ENCODE data around the gene USP43. TPM values are rescaled to one million over a fixed set of nuclear protein-coding genes. Genes with fewer than 3 reads are reported as not detected.
"Not testable (repeated sequence)": the region's sequence is repeated elsewhere in the genome, so short reads cannot be mapped to it uniquely, and the experiment has no call there.

USP43 gene
- total RNA-seq, 4 donors from 2014 or later = 0.20 to 0.84 (median 0.26) TPM

GRCh38 chr17:9661027-9661426 lies 15.7 kb downstream of the USP43 start:
- Histone ChIP-seq H3K4me3 (no peak overlapping the region), H3K27me3 (no peaks in the 10 kb centered on the region), H3K27ac (no peak overlapping the region), H3K9me3 (peaks cover 0 to 20% (median 0%) of the 10 kb centered on the region in 4 donors), H3K36me3 (no peaks in the 10 kb centered on the region), H3K4me1 (no peaks in the 10 kb centered on the region)
- DNase-seq (ENCODE audit: low spot score in 2 of 2) = no peak
- TF ChIP-seq CTCF (IDR thresholded peaks at IDR 0.05) (no peak), POLR2A (IDR thresholded peaks at IDR 0.05) (no peak), EP300 (IDR thresholded peaks at IDR 0.05) (no peak)
- 88 to 93% methylated on average over 2 of the region's 2 CpGs for WGBS, 2 donors

- H3K27me3 ChIP-seq; H3K4me3 ChIP-seq; H3K27ac ChIP-seq; DNase-seq (ENCODE audit: low spot score in 2 of 2); H3K36me3 ChIP-seq; H3K4me1 ChIP-seq: not testable (repeated sequence)
- H3K9me3 ChIP-seq = peaks cover 0 to 20% (median 0%) of the 10 kb centered on the region in 4 donors
- WGBS, 2 donors = 90 to 93% methylated on average over 11 of the region's 11 CpGs
Measured at GRCh38 chr17:9663511-9663910, 18.2 kb downstream of the USP43 start.

DNA sequence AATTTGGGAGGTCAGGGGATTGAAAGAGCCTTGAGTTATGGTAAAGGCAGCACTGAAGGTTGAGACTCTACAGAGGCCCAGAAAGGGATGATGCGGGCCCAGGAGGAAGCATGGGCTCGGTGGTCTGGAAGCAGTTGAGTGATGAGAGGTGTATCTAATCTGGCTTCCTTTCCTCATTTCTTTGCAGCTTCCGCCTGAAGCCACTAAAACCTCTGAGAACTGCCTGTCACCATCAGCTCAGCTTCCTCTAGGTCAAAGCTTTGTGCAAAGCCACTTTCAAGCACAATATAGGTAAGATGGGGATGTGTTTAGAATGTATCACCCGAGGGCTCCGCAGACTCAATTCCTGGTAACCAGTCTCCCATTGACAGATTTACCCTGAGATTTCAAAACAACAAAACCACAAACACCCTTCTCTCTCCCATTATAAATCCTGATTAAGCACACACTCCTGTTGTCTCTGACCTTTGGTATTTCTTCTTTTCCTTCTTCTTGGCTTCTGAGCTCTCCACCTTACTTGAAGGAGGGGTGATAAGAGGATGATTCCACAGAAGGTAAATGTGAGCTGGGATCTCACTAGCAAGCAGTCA lies 21.2 kb downstream of the USP43 start:
- no peak for DNase-seq (ENCODE audit: low spot score in 2 of 2)
- TF ChIP-seq POLR2A (IDR thresholded peaks at IDR 0.05) (no peak), CTCF (IDR thresholded peaks at IDR 0.05) (no peak), EP300 (IDR thresholded peaks at IDR 0.05) (no peak)
- WGBS, 2 donors = 82 to 83% methylated on average over 5 of the region's 5 CpGs
- Histone ChIP-seq H3K4me3 (no peak overlapping the region), H3K27me3 (no peaks in the 10 kb centered on the region), H3K36me3 (no peaks in the 10 kb centered on the region), H3K9me3 (peaks cover 0 to 13% (median 0%) of the 10 kb centered on the region in 4 donors), H3K27ac (no peak overlapping the region), H3K4me1 (no peaks in the 10 kb centered on the region)

GRCh38 chr17:9668517-9668916 lies 23.2 kb downstream of the USP43 start:
- Histone ChIP-seq H3K27me3 (no peaks in the 10 kb centered on the region), H3K27ac (no peak overlapping the region), H3K4me1 (no peaks in the 10 kb centered on the region), H3K36me3 (no peaks in the 10 kb centered on the region), H3K9me3 (peaks cover 0 to 13% (median 0%) of the 10 kb centered on the region in 4 donors), H3K4me3 (no peak overlapping the region)
- TF ChIP-seq EP300 (IDR thresholded peaks at IDR 0.05) (no peak), POLR2A (IDR thresholded peaks at IDR 0.05) (no peak), CTCF (IDR thresholded peaks at IDR 0.05) (no peak)
- 71 to 84% methylated on average over 6 of the region's 6 CpGs for WGBS, 2 donors
- DNase-seq (ENCODE audit: low spot score in 2 of 2) = no peak

DNA sequence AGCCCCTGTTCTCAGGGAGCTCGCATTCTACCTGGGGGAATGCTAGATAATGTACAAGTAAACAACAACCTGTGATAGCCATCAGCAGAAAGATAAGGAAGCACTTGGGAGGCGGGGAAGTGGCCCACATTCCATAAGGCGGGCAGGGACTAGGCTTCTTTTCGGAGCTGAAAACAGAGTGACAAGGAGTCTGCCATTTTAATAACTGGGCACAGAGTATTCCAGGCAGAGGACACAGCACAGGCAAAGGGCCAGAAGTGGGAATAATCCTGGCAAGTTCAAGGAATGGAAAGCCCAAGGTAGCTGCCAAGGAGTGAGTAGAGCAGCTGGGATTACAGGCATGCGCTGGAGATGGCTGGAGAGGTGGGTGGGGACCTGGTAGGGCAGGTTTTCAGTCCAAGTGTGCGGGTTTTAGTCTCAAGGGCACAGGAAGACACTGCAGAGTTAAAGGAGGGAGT lies 24.3 kb downstream of the USP43 start:
- no peak for TF ChIP-seq CTCF (IDR thresholded peaks at IDR 0.05)
- TF ChIP-seq EP300 (IDR thresholded peaks at IDR 0.05) = no peak
- TF ChIP-seq POLR2A (IDR thresholded peaks at IDR 0.05) = no peak
- H3K9me3 ChIP-seq = peaks cover 0 to 13% (median 0%) of the 10 kb centered on the region in 4 donors
- H3K27me3 ChIP-seq = no peaks in the 10 kb centered on the region
- DNase-seq (ENCODE audit: low spot score in 2 of 2) = no peak
- H3K27ac ChIP-seq = no peak overlapping the region
- WGBS, 2 donors = 81 to 85% methylated on average over 6 of the region's 6 CpGs
- H3K36me3 ChIP-seq = no peaks in the 10 kb centered on the region
- no peaks in the 10 kb centered on the region for H3K4me1 ChIP-seq
- no peak overlapping the region for H3K4me3 ChIP-seq
